ENCODE results near the gene CDC5L.

GRCh38 chr6:44470746-44471145 lies 83.2 kb downstream of the CDC5L start:
- TF ChIP-seq, protein P1, sequence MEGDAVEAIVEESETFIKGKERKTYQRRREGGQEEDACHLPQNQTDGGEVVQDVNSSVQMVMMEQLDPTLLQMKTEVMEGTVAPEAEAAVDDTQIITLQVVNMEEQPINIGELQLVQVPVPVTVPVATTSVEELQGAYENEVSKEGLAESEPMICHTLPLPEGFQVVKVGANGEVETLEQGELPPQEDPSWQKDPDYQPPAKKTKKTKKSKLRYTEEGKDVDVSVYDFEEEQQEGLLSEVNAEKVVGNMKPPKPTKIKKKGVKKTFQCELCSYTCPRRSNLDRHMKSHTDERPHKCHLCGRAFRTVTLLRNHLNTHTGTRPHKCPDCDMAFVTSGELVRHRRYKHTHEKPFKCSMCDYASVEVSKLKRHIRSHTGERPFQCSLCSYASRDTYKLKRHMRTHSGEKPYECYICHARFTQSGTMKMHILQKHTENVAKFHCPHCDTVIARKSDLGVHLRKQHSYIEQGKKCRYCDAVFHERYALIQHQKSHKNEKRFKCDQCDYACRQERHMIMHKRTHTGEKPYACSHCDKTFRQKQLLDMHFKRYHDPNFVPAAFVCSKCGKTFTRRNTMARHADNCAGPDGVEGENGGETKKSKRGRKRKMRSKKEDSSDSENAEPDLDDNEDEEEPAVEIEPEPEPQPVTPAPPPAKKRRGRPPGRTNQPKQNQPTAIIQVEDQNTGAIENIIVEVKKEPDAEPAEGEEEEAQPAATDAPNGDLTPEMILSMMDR (conservative IDR thresholded peaks at IDR 0.05; ENCODE audit: low read depth in 2 of 2) = no peak
- no peak for TF ChIP-seq EZH2 (IDR thresholded peaks at IDR 0.05; ENCODE audit: low read depth, unreplicated experiment)
- TF ChIP-seq, protein P2, sequence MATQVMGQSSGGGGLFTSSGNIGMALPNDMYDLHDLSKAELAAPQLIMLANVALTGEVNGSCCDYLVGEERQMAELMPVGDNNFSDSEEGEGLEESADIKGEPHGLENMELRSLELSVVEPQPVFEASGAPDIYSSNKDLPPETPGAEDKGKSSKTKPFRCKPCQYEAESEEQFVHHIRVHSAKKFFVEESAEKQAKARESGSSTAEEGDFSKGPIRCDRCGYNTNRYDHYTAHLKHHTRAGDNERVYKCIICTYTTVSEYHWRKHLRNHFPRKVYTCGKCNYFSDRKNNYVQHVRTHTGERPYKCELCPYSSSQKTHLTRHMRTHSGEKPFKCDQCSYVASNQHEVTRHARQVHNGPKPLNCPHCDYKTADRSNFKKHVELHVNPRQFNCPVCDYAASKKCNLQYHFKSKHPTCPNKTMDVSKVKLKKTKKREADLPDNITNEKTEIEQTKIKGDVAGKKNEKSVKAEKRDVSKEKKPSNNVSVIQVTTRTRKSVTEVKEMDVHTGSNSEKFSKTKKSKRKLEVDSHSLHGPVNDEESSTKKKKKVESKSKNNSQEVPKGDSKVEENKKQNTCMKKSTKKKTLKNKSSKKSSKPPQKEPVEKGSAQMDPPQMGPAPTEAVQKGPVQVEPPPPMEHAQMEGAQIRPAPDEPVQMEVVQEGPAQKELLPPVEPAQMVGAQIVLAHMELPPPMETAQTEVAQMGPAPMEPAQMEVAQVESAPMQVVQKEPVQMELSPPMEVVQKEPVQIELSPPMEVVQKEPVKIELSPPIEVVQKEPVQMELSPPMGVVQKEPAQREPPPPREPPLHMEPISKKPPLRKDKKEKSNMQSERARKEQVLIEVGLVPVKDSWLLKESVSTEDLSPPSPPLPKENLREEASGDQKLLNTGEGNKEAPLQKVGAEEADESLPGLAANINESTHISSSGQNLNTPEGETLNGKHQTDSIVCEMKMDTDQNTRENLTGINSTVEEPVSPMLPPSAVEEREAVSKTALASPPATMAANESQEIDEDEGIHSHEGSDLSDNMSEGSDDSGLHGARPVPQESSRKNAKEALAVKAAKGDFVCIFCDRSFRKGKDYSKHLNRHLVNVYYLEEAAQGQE (IDR thresholded peaks at IDR 0.05; ENCODE audit: unreplicated experiment) = no peak

Measured in GM23338 (cell line).